Ramos (cell line): ENCODE measurements around the gene RHNO1.

ENCODE experiments used
- in situ Hi-C: fragments of 300-500 bp; cut with MboI; formaldehyde crosslinking; loops from one replicate; pipeline ENCODE4 v1.14.3; 2022; ENCODE audit warnings: low sequenced_read_pairs; ENCODE audit not compliant: unreplicated experiment

Gene RHNO1

DNA sequence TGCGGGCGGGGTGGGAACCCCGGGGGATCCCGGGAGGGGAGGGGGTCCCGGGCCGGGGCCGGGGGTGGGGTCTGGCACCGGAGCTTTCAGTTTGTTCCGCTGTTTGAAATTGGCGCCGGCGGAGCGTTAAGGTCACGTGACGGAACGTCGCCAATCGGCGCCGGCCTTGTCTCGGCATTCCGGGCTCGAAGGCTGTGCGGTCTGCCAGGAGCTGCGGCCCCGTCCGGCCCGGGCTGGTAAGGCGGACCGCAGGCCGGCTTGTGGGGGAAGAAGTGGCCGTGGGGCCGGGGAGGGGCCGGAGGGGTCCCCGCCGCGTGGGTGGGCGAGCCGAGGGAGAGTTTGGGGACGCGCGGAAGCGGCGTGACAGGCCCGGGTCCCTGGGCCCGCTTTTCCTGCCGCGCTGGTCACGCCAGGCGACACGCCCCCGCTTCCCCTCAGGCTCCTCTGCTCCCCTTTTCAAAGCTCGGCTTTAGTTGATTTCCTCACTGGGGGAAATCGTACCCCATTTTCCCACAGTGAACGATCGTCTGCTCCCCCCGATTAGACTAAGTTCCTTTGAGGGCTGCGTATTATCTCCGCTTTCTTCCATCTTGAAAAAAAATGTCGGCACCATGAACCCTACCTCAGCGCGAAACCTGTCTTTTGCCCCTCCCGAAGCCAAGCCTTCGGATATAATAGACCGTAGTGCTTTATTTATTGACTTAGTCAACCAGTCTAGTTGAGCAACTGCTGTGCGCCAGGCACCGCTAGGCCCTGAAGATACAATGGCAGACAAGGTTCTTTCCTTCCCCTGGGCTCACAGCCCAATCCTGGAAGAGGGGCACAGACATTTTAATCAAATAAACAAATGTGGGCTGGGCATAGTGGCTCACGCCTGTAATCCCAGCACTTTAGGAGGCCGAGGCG, at the start of gene RHNO1, which contains the start of gene FOXM1:
RHNO1 (plus strand) TSS at position 177 of the 906 bp plus-strand sequence. CDS start 8,144 bp downstream, outside the sequence.
FOXM1 (minus strand) TSS at position 128 of the 906 bp plus-strand sequence. CDS start 2,696 bp downstream, outside the sequence.
- in situ Hi-C loops: no loop called here

GRCh38 chr12:2829275-2829674, 47.7 kb upstream of the RHNO1 start:
- in situ Hi-C loops: no loop called here

- in situ Hi-C loops: no loop called here
Observed at GRCh38 chr12:2832550-2833127, 44.4 kb upstream of the RHNO1 start.

- in situ Hi-C loops: no loop called here
Observed at GRCh38 chr12:2833327-2833726, 43.7 kb upstream of the RHNO1 start.

DNA sequence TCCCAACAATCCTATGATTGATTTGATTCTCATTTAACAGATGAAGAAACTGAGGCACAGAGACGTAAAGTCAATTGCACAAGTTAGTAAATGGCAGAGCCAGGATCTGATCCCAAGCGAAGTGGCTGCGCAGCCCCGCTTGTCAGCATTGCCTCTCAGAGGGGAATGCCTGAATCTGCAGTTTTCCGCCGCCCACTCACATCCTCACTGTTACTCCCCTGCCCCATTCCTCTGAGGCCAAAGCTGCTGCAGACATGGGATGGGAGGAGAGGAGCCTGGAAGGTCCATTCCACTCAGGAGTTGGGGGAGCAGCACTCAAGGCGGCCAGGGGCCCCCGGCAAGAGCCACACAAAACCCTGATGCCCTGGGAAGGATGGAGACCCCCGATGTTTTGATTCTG, 43.2 kb upstream of the RHNO1 start:
- in situ Hi-C loops: no loop called here

DNA sequence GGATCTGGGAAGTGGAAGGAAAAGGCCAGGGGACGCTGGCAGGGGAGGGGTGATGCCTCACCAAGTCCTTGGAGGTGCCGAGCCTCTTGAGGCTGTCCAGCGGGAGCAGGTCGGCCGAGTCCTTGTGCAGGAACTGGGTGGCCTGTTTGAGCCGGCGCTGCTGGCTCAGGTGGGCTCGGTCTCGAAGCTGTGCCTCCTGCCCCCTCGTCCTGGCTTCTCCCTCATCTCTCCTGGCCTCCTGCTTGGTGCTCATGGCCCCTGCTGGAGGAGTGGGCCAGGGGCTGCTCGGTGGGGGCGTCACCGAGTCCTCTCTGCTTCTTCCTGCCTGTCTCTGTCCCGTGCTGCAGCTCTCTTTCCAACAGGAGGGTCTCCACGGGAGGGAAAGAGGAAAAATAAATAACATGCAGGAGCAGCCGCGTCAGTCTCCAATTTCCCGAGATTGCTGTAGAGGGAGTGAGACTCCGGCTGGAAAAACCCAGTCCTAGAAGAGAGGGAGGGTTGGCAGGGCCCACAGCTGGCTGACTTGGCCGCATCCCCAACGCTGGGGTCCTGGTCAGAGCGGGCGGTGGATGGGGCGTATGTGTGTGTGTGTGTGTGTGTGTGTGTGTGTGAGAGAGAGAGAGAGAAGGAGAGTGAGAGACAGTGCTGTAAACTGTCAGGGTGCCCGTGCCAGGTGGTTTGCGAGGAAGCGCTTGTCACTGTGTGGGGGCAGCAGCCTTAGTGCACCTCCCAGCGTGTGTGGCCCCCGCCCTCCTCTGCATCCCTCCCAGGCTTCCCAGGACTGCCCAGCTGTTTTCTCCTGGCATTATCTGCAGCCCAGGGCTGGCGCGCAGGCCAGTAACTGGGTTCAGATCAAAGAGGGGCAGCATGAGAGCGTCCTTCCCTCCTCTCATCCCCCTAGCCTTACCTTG, 42.2 kb upstream of the RHNO1 start, which contains the start of gene NRIP2:
NRIP2 (minus strand) TSS at position 455 of the 911 bp plus-strand sequence; CDS start at position 403, 52 bp downstream.
- in situ Hi-C loops: no loop called here

DNA sequence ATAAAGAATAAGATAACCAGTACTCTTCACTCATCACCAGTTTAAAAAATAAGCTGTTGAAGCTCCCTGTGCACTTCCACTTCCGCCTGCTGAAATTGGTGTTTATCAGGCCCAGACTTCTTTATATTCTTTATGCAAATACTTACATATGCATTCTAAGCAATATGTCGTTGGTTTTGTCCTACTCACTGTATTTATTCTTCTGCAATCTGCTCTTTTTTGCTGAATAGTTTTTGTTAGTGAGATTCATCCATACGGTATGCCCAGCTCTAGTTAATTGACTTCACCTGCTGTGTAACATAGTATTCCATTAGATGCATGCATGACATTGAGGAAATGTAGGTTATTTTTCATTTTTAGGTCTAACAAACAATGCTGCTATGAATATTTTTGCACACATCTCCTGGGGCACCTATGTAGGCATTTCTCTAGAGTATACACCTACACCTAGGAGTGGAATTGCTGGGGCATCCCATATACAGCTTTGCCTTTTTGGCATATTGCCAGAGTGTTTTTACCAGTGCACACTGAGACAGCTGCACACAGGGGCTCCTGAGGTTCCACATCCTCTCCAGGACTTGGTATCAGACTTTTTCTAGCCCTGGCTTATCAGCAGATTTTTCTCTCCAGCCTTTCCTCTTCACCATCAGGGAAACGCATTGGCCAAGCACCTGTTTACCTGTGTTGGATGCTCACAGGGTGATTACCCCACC, 41.2 kb upstream of the RHNO1 start:
- in situ Hi-C loops: no loop called here

DNA sequence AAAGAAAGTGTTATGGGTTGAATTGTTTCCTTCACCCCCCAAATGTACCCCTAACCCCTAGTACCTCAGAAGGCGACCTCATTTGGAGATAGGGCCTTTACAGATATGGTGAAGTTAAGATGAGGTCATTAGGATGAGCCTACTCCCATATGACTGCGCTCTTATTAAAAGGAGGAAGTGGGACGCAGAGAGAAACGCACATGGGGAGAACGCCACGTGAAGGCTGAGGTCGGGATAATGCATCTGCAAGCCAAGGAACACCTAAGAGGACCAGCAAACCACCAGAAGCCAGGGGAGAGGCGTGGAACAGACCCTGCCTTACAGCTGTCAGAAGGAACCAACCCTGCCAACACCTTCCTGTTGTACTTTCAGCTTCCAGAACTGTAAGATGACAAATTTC, 40.4 kb upstream of the RHNO1 start:
- in situ Hi-C loops: no loop called here

- in situ Hi-C loops: loop anchor here (10.0 kb wide), 1 partner anchor 104 kb away; no protein-coding TSS in a partner anchor
Observed at GRCh38 chr12:2841056-2841650, 35.9 kb upstream of the RHNO1 start.

DNA sequence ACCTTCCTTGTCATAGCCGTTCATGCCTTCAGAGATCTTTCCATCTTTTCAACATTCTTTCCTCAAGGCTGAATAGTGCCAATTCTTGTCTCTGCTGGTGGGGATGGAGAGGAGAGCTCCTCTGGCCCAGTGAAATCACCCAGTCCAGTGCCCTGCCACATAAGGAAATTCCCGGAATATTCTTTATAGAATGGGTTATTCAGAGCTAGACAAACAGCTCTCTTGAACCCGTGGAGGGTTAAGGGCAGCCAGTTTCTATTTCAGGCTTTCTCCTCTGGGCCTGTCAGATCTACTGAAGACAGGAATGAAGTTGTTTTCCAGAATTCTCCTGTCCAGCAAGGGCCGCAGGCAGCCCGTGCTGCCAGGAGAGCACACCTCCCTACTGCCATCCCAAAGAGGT, 34.1 kb upstream of the RHNO1 start:
- in situ Hi-C loops: loop anchor here (10.0 kb wide), 1 partner anchor 102 kb away; no protein-coding TSS in a partner anchor

GRCh38 chr12:2844786-2845185, 32.2 kb upstream of the RHNO1 start:
- in situ Hi-C loops: loop anchor here (10.0 kb wide), 1 partner anchor 100 kb away; no protein-coding TSS in a partner anchor

DNA sequence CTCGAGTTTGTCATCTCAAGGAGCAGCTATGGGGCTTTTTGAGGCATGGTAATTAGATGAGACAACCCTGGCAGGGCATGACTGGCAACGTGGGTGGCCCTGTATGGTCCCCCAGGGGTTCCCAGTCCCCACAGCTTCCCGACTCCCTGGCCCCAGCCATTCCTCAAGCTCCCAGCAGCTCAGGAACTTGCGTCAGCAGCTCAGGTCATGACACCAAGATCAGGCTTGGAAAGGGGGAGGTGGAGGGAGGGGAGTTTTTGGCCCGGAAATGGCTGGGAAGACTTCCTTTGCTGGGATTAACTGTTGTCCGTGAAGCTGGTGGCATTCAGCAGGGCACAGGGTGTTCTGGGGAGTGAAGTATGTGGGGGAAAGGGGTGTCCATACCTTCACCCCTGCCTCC, 31.7 kb upstream of the RHNO1 start:
- in situ Hi-C loops: loop anchor here (10.0 kb wide), 1 partner anchor 100 kb away; no protein-coding TSS in a partner anchor

- in situ Hi-C loops: no loop called here
Observed at GRCh38 chr12:2851931-2852330, 25.1 kb upstream of the RHNO1 start.

DNA sequence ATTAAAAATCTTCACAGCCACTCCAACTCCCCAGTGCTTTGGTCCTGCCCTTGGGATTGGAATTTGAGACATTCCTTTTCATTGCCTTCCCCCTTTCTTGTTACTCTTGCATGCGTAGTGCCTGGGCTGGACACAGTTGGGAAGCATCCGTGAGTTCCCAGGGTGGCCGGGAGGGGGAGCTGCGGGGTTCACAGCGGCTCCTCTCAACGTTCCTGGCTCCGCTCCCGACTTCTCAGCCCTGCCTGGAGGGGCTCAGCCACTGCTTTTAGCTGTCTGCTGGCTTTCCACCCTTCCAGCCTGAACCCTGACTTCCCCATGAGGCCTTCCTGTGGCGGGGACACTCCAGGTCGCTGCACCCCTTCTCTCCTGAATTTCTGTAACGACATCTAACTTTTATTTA, 23.4 kb upstream of the RHNO1 start:
- in situ Hi-C loops: no loop called here

DNA sequence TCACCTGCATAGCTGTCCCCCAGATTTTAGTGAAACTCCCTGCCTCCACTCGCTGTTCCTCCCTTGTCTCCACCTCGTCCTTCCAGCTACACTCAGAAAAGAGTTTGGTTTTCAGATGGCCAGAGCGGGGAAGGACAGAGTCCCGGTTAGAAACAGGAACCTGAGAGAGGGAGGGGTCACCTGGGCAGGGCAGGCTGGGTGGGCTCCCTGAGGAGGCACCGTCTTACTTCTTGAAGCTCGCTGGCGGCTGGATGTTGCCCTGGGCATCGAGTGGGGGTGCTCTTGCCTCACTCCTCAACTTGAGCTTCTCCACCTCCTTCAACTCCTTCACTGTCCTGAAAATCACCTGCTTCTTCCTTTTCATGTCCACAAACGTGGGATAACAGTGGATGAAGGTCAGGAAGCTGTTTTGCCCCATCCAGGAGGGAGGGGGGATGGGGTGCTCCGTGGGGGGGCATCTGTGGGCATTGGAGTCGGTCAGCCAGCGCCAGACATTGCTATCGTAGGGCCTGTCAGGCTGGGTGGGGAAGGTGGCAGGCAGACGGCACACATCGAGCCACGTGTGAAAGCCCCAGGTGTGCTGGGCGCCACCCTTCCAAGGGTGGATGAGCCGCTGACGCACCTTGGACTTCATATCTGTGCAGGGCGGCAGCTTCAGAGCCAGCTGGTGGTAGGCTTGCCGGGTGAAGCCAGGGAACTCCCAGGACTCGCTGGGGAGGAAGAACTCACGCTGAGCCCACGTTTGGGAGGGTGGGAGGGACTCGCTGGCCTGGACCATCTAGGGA, 22.2 kb upstream of the RHNO1 start:
- in situ Hi-C loops: no loop called here

DNA sequence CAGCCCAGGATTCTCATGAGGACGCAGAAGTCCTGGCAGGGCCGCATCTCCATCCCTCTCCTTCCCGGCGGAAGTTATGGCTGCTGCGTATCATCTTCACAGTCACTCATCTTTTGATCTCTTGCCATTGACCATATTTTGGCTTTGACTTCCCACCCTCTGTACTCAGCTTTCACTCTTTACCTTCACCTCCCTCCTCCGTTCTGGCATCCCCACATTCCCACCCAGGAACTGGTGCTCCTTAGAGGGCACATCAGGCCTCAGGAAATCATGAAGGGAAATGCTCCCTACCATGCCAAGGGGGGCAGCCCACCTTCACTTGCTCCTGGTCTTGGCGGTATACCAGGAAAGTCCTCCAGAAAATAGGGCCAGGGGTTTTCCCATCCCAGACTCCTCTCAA, 21.5 kb upstream of the RHNO1 start:
- in situ Hi-C loops: no loop called here

- in situ Hi-C loops: no loop called here
Observed at GRCh38 chr12:2856051-2856450, 21.0 kb upstream of the RHNO1 start.

GRCh38 chr12:2857021-2857431, 20.0 kb upstream of the RHNO1 start, which contains the start of gene TEX52:
Gene TEX52 (minus strand): TSS chr12:2857039. CDS start chr12:2857026, 13 bp downstream.
- in situ Hi-C loops: no loop called here
